Calu3 (cell line): ENCODE measurements around the gene MESP1. TPM values are rescaled to one million over a fixed set of nuclear protein-coding genes. Genes with fewer than 3 reads are reported as not detected.

Experiments
- BruUV-seq: library from RNA; stranded (reverse); fragments of 400-500 nt; replicated peaks from 2 replicates; lab custom pipeline; 2021; lab: Mats Ljungman, UMichigan
- CTCF ChIA-PET: fragments of 300-600 bp; sonication (Branson Sonifier 250); formaldehyde crosslinking; loops from one replicate; lab custom pipeline; 2022; ENCODE audit warnings: antibody characterized with exemption; lab: Charles Lee
- DNase-seq: peaks from one replicate; pipeline ENCODE4 v3.0.0; 2022
- H3K27ac Mint-ChIP-seq: one replicate; pipeline ENCODE4 v1.8.0; 2022; ENCODE audit warnings: mixed read lengths; ENCODE audit not compliant: unreplicated experiment
- H3K27me3 Mint-ChIP-seq: one replicate; pipeline ENCODE4 v1.8.0; 2022; ENCODE audit warnings: mixed read lengths; ENCODE audit not compliant: unreplicated experiment
- H3K36me3 Mint-ChIP-seq: one replicate; pipeline ENCODE4 v1.8.0; 2022; ENCODE audit warnings: mild to moderate bottlenecking, moderate library complexity, mixed read lengths; ENCODE audit not compliant: insufficient read depth, unreplicated experiment
- H3K4me1 Mint-ChIP-seq: one replicate; pipeline ENCODE4 v1.8.0; 2022; ENCODE audit warnings: mild to moderate bottlenecking, low read depth, mixed read lengths; ENCODE audit not compliant: unreplicated experiment
- H3K4me3 Mint-ChIP-seq: one replicate; pipeline ENCODE4 v1.8.0; 2022; ENCODE audit warnings: mild to moderate bottlenecking, low read depth, moderate library complexity, mixed read lengths; ENCODE audit not compliant: unreplicated experiment
- H3K9me3 Mint-ChIP-seq: one replicate; pipeline ENCODE4 v1.8.0; 2022; ENCODE audit warnings: low read depth, mixed read lengths; ENCODE audit not compliant: unreplicated experiment
- CTCF ChIP-seq: fragments of 200-600 bp; IDR thresholded peaks from one replicate; pipeline ENCODE4 v1.8.0; 2022; ENCODE audit warnings: antibody characterized with exemption; ENCODE audit not compliant: unreplicated experiment
- intact Hi-C: fragments of 100-400 bp; cut with micrococcal nuclease; formaldehyde crosslinking; loops from one replicate; pipeline ENCODE4 v1.10.0; 2022; ENCODE audit not compliant: unreplicated experiment
- total RNA-seq: library from RNA; stranded (reverse); gene quantifications from 2 replicates; pipeline ENCODE4 v1.2.3, GENCODE V29; 2022

Gene MESP1
- total RNA-seq, 1 experiment from 2014 or later = 5.3 TPM

- Mint-ChIP-seq H3K27ac (no peak overlapping the region), H3K27me3 (peaks cover 18% of the 10 kb centered on the region), H3K4me1 (no peaks in the 10 kb centered on the region), H3K36me3 (no peaks in the 10 kb centered on the region), H3K9me3 (no peaks in the 10 kb centered on the region), H3K4me3 (no peak overlapping the region)
- BruUV-seq = no TSS peak
- CTCF ChIA-PET = interaction anchor here (0.6 to 1.6 kb wide), 4 partner anchors 9 to 145 kb away, joined by 3 to 11 read pairs (median 4); no protein-coding TSS in a partner anchor
- DNase-seq = no peak
- no peak for TF ChIP-seq CTCF
- intact Hi-C loops = loop anchor here (10.0 kb wide), 1 partner anchor 99 kb away; no protein-coding TSS in a partner anchor
Measured at GRCh38 chr15:89743594-89743993, 7.5 kb downstream of the MESP1 start.

GRCh38 chr15:89743011-89743410 is 8.0 kb downstream of the MESP1 start:
- DNase-seq = no peak
- TF ChIP-seq CTCF = no peak
- no peaks in the 10 kb centered on the region for H3K9me3 Mint-ChIP-seq
- H3K27me3 Mint-ChIP-seq = peaks cover 13% of the 10 kb centered on the region
- no peak overlapping the region for H3K27ac Mint-ChIP-seq
- H3K36me3 Mint-ChIP-seq = no peaks in the 10 kb centered on the region
- no peaks in the 10 kb centered on the region for H3K4me1 Mint-ChIP-seq
- CTCF ChIA-PET = interaction anchor here (0.6 to 1.4 kb wide), 2 partner anchors 11 to 145 kb away, joined by 3 read pairs; no protein-coding TSS in a partner anchor
- no TSS peak for BruUV-seq
- intact Hi-C loops = loop anchor here (10.0 kb wide), 1 partner anchor 98 kb away; no protein-coding TSS in a partner anchor
- no peak overlapping the region for H3K4me3 Mint-ChIP-seq

GRCh38 chr15:89740137-89740536 is 10.9 kb downstream of the MESP1 start:
- H3K27me3 Mint-ChIP-seq = peaks cover 40% of the 10 kb centered on the region
- CTCF ChIA-PET = interaction anchor here (0.6 to 1.7 kb wide), 21 partner anchors 9 to 355 kb away, joined by 3 to 57 read pairs (median 3); partner anchors contain the start of gene MESP1
- BruUV-seq = no TSS peak
- peak; percentile 85 for DNase-seq
- no peaks in the 10 kb centered on the region for H3K4me1 Mint-ChIP-seq
- H3K4me3 Mint-ChIP-seq = no peak overlapping the region
- intact Hi-C loops = loop anchor here (1.0 to 10.0 kb wide), 4 partner anchors 10 to 148 kb away; no protein-coding TSS in a partner anchor
- no peaks in the 10 kb centered on the region for H3K36me3 Mint-ChIP-seq
- TF ChIP-seq CTCF = peak; percentile 96
- no peaks in the 10 kb centered on the region for H3K9me3 Mint-ChIP-seq
- H3K27ac Mint-ChIP-seq = no peak overlapping the region

GRCh38 chr15:89735773-89736172 is 15.3 kb downstream of the MESP1 start:
- no peak for DNase-seq
- intact Hi-C loops = no loop called here
- H3K36me3 Mint-ChIP-seq = no peaks in the 10 kb centered on the region
- BruUV-seq = no TSS peak
- no peaks in the 10 kb centered on the region for H3K4me1 Mint-ChIP-seq
- H3K4me3 Mint-ChIP-seq = no peak overlapping the region
- no peak overlapping the region for H3K27ac Mint-ChIP-seq
- CTCF ChIA-PET = interaction anchor here (2.0 kb wide), 1 partner anchor 139 kb away, joined by 4 read pairs; no protein-coding TSS in a partner anchor
- TF ChIP-seq CTCF = no peak
- H3K9me3 Mint-ChIP-seq = no peaks in the 10 kb centered on the region
- H3K27me3 Mint-ChIP-seq = peaks cover 78% of the 10 kb centered on the region
